ENCODE measurements around the gene TMCO2.

DNA sequence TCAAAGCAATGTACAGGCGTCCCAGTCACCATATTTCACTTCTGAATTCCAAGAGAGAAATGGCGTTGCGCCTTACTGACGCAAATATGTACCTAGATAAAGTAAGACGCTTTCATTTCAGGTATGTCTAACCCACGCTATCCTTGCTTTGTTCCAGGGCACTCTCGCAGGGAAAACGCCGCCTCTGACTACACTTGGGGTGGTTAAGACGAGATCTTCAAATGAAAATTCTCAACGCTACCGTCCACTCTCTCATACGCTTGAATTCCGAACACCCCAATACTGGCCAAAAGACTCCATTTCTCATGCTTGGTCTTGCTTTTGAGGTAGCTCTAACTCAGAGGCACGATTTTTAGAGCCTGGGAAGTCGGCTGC is 9.6 kb downstream of the TMCO2 start:
- TF ChIP-seq YY1 (IDR thresholded peaks at IDR 0.05; ENCODE audit: insufficient read depth, insufficient read length) (no peak), ZNF274 (IDR thresholded peaks at IDR 0.05; ENCODE audit: low read depth, low read length) (no peak), SUZ12 (IDR thresholded peaks at IDR 0.05; ENCODE audit: extremely low read depth, insufficient read depth, insufficient read length) (no peak)

All from NT2/D1 (cell line).